Gastrocnemius medialis (tissue), 4 donors: ENCODE data around the gene PLCB3.

Source experiments
- POLR2A ChIP-seq, 2 donors: fragments of 450-650 bp; IDR thresholded peaks; one replicate each; pipeline ENCODE4 v1.6.1; 2017; ENCODE audit warnings: antibody characterized with exemption in 2 of 2, mild to moderate bottlenecking in 2 of 2, moderate library complexity in 2 of 2
- TF ChIP-seq, protein P1 (sequence below), 5 experiments: fragments of 450-650 bp in 3 of 5; fragments of 200-600 bp in 2 of 5; sonication (generic) in 2 of 5; IDR thresholded peaks in 4 of 5; conservative IDR thresholded peaks in 1 of 5; 1 replicate in 4 of 5; 2 replicates in 1 of 5; pipeline ENCODE4 v1.5.1; 2016 to 2019; ENCODE audit warnings: antibody characterized with exemption in 5 of 5, mild to moderate bottlenecking in 3 of 5, moderate library complexity in 3 of 5

- TF ChIP-seq, protein P1, sequence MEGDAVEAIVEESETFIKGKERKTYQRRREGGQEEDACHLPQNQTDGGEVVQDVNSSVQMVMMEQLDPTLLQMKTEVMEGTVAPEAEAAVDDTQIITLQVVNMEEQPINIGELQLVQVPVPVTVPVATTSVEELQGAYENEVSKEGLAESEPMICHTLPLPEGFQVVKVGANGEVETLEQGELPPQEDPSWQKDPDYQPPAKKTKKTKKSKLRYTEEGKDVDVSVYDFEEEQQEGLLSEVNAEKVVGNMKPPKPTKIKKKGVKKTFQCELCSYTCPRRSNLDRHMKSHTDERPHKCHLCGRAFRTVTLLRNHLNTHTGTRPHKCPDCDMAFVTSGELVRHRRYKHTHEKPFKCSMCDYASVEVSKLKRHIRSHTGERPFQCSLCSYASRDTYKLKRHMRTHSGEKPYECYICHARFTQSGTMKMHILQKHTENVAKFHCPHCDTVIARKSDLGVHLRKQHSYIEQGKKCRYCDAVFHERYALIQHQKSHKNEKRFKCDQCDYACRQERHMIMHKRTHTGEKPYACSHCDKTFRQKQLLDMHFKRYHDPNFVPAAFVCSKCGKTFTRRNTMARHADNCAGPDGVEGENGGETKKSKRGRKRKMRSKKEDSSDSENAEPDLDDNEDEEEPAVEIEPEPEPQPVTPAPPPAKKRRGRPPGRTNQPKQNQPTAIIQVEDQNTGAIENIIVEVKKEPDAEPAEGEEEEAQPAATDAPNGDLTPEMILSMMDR (IDR thresholded peaks at IDR 0.05 in 4 of 5, conservative IDR thresholded peaks at IDR 0.05 in 1 of 5), result no peak
- TF ChIP-seq POLR2A (IDR thresholded peaks at IDR 0.05), result no peak
These were observed 18.4 kb upstream of the PLCB3 start for GRCh38 chr11:64232967-64233315.
